NCI-H82 (cell line): ENCODE measurements around the gene LIMK1.
"Not testable (repeated sequence)": the region's sequence is repeated elsewhere in the genome, so short reads cannot be mapped to it uniquely, and the experiment has no call there.

ENCODE experiments used
- DNase-seq: peaks from one replicate; lab custom pipeline; 2025; lab: John Stamatoyannopoulos, UW

LIMK1 gene

DNA sequence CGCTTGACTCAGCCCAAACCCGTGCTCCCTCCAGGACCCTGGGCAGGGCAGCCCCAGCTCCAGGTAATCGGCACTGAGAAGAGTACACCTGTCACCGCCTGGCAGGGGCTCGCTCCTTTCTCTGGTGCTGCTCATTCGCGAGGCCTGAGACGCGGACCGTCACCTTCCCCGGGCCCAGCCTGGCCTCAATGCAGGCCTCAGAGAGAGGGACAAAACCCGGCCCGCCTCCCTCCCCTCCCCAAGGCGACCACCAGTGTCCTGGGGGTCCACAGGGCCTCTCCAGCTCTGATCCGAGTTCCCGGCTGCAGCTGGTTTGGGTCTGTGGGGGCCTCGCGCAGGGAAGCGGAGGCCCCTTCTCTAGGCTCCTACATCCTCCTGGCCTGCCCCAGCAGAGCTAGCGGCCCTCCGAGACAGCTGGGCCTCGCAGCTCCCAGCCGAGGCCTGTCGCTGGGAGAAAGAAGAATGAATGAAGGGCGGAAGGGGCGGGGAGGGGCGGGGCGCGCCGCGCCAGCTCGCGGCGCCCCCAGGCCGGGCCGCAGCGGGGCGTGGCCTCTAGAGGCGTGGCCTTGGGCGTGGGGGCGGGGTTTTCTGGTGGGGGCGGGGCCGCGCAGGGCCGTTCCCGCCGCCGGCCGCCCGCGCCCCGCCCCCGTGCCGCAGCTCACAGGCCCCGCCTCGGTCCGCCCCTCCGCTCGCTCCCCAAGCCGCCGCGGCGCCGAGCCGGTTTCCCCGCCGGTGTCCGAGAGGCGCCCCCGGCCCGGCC, at the start of gene LIMK1:
Gene LIMK1, plus strand, starts transcription at position 688 of the 760 bp plus-strand sequence. CDS start 187 bp downstream, outside the sequence.
- DNase-seq: peak; percentile 92

DNA sequence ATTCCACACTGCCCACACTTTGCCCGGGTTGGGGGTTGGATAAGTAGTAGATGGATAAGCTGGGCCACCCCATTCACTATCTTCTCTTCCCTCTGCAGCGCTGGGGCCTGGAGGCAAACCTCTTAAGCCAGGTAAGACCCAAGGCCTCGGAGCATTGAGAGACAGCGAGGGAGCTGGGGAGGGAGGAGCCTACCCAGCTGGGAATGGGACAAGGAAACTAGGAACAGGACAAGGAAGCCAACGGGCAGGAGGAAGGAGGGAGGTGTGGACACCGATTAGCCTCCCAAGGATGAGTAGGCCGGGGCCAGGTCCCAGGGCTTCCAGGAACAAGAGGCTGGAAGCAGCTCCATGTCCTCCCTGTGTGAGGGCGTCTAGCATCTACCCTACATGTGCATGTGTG, 46.0 kb upstream of the LIMK1 start:
- DNase-seq: no peak

- DNase-seq: no peak
These were observed 45.2 kb upstream of the LIMK1 start for GRCh38 chr7:74038194-74038961.

GRCh38 chr7:74039337-74039736, 44.3 kb upstream of the LIMK1 start:
- DNase-seq: no peak

GRCh38 chr7:74040101-74040790, 43.4 kb upstream of the LIMK1 start:
- DNase-seq: no peak

GRCh38 chr7:74040791-74041520, 42.6 kb upstream of the LIMK1 start:
- DNase-seq: no peak

- DNase-seq: no peak
These were observed 40.7 kb upstream of the LIMK1 start for GRCh38 chr7:74042746-74043522.

- DNase-seq: peak; percentile 32
These were observed 40.1 kb upstream of the LIMK1 start for GRCh38 chr7:74043523-74043951.

DNA sequence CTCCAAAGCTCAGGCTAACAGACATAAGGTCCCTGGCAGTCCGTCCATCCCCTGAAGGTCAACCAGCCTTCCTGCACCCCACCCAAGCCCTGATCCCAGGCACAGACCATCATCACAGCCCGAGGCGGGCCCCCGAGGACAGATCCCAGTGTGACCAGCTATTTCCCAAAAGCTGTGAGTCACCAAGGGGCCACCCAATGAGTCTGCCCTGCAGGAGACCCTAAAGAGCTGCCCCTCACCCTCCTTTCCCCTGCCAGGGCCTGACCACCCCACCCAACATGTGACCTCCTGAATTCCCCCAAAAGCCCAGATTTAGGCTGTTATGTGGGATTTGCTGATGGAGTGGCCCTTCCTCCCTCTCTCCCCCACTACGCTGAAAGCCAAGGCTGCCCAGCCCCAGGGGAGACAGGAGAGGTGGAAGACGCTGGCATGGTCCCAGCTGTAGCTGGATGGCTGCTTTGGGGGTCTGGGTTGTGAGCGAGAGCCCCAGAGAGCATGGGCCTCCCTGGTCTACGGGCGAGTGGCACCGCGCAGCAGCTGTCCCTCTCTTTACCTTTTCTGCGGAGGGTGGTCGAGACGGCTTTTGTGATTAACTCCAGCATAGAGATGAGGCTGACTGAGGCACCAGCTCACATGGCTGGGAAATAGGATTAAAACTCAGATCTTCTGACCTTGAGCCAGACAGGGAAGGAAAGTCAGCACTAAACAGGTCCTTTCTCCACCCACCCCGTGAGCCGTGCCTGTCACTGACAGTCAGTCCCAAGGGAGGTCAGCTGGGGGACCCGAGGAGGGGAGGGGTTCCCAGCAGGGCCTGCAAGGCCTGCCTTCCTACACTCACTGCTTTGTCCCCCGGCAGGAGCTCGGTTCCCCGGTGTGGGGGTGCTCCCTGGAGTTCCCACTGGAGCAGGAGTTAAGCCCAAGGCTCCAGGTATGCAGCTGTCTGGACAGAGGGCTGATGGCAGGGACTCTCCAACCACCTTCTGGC, 38.9 kb upstream of the LIMK1 start:
- peak; percentile 94 for DNase-seq

- DNase-seq: not testable (repeated sequence)
These were observed 37.0 kb upstream of the LIMK1 start for GRCh38 chr7:74046581-74046980.

DNA sequence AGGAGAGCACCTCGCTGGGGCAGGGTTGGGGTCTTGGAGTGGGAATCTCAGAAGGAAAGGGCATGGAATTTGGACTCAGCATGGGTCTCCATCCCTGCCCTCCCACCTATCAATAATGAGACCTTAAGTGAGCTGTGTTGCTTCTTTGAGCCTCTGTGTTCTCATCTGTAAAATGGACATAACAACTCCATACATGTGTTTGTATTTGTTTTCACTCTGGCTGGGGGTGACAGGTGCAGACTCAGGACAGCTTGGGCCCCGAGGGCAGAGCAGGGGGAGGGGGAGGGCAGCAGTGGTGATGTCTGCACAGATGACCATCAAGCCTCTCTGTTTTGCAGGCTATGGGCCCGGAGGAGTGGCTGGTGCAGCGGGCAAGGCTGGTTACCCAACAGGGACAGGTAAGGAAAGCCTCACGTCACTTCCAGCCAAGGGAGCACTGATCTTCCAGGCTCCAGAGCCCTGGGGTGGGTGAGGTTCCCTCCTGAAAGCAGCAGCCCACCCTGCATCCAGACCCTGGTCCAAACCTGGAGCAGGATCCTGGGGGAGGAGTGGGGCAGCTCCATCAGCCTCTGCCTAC, 35.7 kb upstream of the LIMK1 start:
- no peak for DNase-seq

- DNase-seq: no peak
These were observed 34.5 kb upstream of the LIMK1 start for GRCh38 chr7:74048999-74049599.

- no peak for DNase-seq
These were observed 33.4 kb upstream of the LIMK1 start for GRCh38 chr7:74049997-74050798.

DNA sequence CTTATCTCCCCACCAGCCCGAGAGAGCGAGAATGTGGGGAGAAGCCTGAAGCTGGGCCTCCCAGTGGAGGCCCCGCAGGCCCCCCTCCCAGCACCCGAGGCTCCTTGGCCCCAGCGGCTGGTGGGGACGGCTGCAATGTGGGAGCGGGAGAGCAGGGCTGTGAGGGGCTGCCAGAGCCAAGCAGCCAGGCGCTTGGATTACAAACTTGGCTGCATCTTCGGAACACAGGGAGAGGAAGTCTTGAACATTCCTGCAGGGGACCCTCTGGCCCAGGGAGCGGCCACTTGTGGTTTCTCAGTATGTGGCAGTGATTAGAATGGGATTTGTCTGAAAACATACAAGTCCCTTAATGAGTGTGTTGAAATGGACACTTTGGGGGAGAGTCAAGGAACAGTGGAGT, 32.4 kb upstream of the LIMK1 start:
- no peak for DNase-seq

GRCh38 chr7:74051629-74052410, 31.8 kb upstream of the LIMK1 start:
- DNase-seq: peak; percentile 50

DNA sequence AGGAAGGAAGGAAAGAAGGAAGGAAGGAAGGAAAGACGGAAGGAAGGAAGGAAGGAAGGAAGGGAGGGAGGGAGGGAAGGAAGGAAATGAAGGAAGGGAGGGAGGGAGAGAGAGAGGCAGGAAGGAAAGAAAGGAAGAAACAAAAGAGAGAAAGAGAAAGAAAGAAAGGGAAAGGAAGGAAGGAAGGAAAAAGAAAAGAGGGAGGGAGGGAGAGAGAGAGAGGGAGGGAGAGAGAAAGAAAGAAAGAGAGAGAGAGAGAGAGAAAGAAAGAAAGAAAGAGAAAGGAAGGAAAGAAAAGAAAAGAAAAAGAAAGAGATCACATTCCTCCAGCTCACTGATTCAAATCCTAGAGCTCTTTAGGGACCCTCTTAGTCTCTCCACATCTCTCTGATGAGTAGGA, 31.0 kb upstream of the LIMK1 start:
- no peak for DNase-seq

GRCh38 chr7:74053589-74054186, 29.9 kb upstream of the LIMK1 start:
- no peak for DNase-seq
